Omental fat pad (tissue), 4 donors: ENCODE results near the gene TUSC2. TPM values are rescaled to one million over a fixed set of nuclear protein-coding genes. Genes with fewer than 3 reads are reported as not detected.

Source experiments
- ATAC-seq: fragments of 150-250 bp; one replicate; pipeline ENCODE4 v1.9.1; 2016; ENCODE audit warnings: mild to moderate bottlenecking, moderate library complexity; ENCODE audit not compliant: low FRiP score
- DNase-seq: peaks from one replicate; pipeline ENCODE4 v3.0.0-alpha.2; 2019; ENCODE audit warnings: low spot score
- total RNA-seq, 4 donors: library from RNA; depleted of rRNA; stranded (reverse); fragments of >200 nt; gene quantifications; one replicate each; pipeline ENCODE4 v1.1.0, GENCODE V29; 2016
- TF ChIP-seq, protein P1 (sequence below), 3 donors: fragments of 450-650 bp; IDR thresholded peaks; one replicate each; pipeline ENCODE4 v1.5.1; 2016 to 2017; ENCODE audit warnings: antibody characterized with exemption in 3 of 3, mild to moderate bottlenecking in 3 of 3, moderate library complexity in 2 of 3

The TUSC2 gene
- total RNA-seq, 4 donors from 2014 or later: 13.7 to 28.8 (median 22.8) TPM

DNA sequence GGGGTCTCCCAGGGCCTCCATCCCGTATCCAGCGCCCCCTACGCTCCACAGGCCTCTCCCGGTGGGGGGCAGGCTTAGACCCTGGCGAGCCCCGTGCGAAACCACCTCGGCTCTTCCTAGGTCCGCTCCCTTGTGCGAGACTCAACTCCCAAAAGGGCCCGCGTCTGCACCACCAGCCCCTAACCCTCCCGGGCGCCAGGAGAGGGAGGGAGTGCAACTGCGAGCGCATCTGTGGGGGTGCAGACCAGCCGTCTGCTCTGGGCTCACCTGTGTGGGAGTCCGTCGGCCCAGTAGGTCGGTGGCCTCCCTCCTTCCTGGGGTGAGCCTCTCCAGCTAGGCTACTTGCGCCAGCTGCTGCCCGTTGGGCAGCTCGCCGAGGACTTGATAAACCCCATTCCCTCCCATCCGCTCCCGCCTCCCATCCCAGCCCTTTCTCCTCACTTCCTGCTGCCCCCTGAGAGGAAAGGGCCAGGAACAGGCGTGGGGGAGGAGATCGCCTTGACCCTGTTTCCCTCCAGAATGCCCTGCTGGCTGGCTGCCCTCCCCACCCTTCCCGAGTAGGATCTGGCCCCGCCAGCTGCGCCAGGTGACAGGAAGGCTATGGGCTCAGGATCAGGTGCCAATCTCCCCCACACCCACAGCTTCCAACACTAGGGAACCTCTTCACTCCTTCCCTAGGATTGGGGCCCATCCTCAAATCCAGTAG, 5.5 kb downstream of the TUSC2 start, which contains the start of gene HYAL2:
Gene HYAL2, minus strand, starts transcription at position 360 of the 706 bp plus-strand sequence. CDS start 2,256 bp downstream, outside the sequence.
- TF ChIP-seq, protein P1, sequence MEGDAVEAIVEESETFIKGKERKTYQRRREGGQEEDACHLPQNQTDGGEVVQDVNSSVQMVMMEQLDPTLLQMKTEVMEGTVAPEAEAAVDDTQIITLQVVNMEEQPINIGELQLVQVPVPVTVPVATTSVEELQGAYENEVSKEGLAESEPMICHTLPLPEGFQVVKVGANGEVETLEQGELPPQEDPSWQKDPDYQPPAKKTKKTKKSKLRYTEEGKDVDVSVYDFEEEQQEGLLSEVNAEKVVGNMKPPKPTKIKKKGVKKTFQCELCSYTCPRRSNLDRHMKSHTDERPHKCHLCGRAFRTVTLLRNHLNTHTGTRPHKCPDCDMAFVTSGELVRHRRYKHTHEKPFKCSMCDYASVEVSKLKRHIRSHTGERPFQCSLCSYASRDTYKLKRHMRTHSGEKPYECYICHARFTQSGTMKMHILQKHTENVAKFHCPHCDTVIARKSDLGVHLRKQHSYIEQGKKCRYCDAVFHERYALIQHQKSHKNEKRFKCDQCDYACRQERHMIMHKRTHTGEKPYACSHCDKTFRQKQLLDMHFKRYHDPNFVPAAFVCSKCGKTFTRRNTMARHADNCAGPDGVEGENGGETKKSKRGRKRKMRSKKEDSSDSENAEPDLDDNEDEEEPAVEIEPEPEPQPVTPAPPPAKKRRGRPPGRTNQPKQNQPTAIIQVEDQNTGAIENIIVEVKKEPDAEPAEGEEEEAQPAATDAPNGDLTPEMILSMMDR (IDR thresholded peaks at IDR 0.05): no peak
- DNase-seq: no peak
- ATAC-seq: no peak

DNA sequence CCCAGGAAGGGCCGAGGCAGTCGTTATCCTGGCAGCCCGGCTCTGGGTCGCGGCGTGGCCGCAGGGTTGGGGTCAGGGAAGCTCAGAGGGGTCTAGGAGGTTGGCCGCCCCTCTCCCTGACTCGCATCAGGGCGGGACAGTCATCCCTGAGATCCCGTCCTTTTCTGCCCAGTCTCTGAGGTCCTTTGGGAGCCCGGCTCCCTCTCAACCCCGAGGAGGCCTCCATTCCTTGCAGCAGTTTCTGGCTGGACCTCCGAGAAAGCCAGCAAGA, 6.0 kb downstream of the TUSC2 start:
- DNase-seq (no peak), ATAC-seq (no peak)
- TF ChIP-seq, protein P1 (IDR thresholded peaks at IDR 0.05): no peak

DNA sequence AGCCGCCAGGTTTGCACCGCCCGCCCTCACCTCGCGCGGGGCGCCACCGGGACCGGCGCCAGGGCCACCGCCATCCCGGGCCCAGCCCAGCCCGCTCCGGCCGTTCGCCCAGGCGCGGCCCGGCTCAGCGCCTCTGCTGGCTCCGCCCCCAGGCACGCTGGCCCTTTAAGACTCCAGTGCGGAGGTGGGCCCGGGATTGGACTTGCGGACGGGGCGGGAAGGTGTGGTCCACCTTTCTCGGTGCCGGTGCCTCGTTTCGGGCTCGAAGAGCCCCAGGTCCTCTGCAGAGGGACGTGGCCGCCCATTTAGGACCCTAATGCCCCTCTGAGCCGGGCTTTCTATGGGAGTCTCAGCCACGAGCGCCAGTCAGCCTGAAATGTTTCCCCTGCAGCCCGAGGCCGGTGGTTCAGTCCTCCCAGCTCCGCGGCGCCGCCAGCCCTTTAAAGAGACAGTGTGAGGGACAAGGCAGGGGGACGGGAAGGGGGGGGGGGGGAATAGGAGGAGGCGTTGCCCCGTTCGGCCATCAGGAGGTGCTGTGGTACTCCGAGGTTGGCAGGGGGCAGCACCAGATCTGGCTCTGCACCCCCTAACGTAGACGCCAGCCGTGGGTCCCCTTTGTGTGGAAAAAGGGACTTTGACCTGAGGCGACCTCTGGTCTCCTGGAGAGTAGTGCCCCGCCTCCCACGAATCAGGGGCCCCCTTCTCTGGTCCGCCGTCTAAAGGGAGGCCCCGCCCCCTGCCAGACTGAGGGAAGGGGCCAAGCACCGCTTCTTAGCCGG, 6.5 kb downstream of the TUSC2 start:
- peak; percentile 67 for DNase-seq
- peak; percentile 81 for ATAC-seq

DNA sequence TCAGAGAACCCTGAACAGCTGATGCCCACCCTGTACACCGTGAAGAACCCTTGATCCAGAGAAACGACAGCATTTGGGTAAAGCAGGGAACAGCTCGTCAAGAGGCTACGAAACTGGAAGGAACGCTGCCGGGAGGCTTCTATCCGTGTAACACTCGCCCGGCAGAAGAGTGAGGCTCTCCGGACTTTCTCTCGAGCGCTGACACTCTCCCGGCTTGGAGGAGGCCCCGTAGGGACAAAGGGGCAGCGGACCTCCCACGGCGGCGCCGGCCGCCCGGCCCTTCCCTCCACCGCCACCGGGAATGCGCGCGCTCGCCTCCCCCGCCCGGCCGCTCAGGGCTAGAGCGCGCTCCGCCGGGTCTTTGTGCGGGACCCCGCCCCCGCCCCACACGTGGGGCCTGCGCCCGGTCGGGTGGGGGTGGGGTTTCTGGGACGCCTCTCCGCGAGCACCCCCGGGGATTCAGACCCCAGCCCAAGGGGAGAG, 7.1 kb downstream of the TUSC2 start:
- DNase-seq (no peak), ATAC-seq (peak; percentile 70)
- TF ChIP-seq, protein P1 (IDR thresholded peaks at IDR 0.05): no peak

More for the DNA sequence above, 6.5 kb downstream of the TUSC2 start:
- TF ChIP-seq, protein P1 (IDR thresholded peaks at IDR 0.05): peak in 1 of 3 donors; percentile 30

DNA sequence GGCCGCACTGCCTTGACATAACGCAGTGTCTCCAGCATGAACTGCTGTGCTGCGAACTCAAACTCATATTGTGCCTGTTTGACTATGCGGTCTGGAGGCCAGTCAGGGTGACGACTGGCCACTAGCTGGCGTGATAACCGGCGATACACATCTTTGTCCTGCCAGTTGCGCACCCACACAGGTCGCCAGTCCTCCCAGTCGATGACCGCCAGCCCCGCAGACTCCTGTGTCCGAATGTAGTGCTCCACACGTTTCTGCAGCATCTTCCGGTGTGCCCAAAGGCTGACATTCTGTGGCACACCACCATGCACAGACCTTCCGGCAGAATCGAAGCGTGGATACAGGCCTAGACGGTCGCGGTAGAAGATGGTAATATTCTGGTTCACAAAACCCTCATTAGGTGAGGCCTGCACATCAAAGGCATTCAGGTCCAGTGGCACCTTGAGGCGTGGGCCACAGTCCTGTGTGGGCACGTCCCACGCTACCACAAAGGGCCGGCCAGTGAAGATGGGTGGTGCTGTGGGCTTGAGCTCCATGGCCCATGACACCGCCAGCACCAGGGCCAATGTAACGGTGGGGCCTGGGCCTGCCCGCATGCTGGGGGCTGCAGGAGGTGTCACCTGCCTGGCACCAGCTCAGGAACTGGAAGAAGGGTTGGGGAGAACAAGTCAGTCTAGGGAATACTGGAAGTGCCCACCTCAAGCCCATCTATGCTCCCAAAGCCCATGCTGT, 8.0 kb downstream of the TUSC2 start:
- ATAC-seq (no peak), DNase-seq (no peak)
- TF ChIP-seq, protein P1 (IDR thresholded peaks at IDR 0.05): no peak

- no peak for DNase-seq
- no peak for ATAC-seq
- TF ChIP-seq, protein P1 (IDR thresholded peaks at IDR 0.05): no peak
These were observed 8.7 kb downstream of the TUSC2 start for GRCh38 chr3:50319181-50319893.
